ENCODE data around the gene ZNF576. TPM values are rescaled to one million over a fixed set of nuclear protein-coding genes. Genes with fewer than 3 reads are reported as not detected.
"Not testable (repeated sequence)": the region's sequence is repeated elsewhere in the genome, so short reads cannot be mapped to it uniquely, and the experiment has no call there.

ZNF576 gene
- total RNA-seq, 1 donor from 2014 or later = 21.9 TPM

GRCh38 chr19:43582495-43582894 is 13.9 kb upstream of the ZNF576 start:
- intact Hi-C loops (cut with DNase I) = no loop called here
- no peaks in the 10 kb centered on the region for H3K27me3 ChIP-seq
- no peaks in the 10 kb centered on the region for H3K9me3 ChIP-seq
- H3K4me3 ChIP-seq = no peak overlapping the region
- no peak for DNase-seq (ENCODE audit: extremely low spot score in 2 of 2)
- no peak overlapping the region for H3K27ac ChIP-seq
- H3K36me3 ChIP-seq = no peaks in the 10 kb centered on the region
- TF ChIP-seq CTCF (IDR thresholded peaks at IDR 0.05) (no peak), POLR2A (IDR thresholded peaks at IDR 0.05) (no peak), POLR2AphosphoS5 (IDR thresholded peaks at IDR 0.05; ENCODE audit: insufficient read depth in 1 of 2, low read depth in 1 of 2) (no peak)
- H3K4me1 ChIP-seq = peaks cover 11% of the 10 kb centered on the region

GRCh38 chr19:43584484-43584883 is 11.9 kb upstream of the ZNF576 start:
- DNase-seq (ENCODE audit: extremely low spot score in 2 of 2) = no peak
- no peak overlapping the region for H3K27ac ChIP-seq
- no peaks in the 10 kb centered on the region for H3K27me3 ChIP-seq
- H3K9me3 ChIP-seq = no peaks in the 10 kb centered on the region
- peaks cover 11% of the 10 kb centered on the region for H3K4me1 ChIP-seq
- intact Hi-C loops (cut with DNase I) = no loop called here
- H3K36me3 ChIP-seq = no peaks in the 10 kb centered on the region
- H3K4me3 ChIP-seq = no peak overlapping the region
- TF ChIP-seq POLR2AphosphoS5 (IDR thresholded peaks at IDR 0.05; ENCODE audit: insufficient read depth in 1 of 2, low read depth in 1 of 2) (no peak), POLR2A (IDR thresholded peaks at IDR 0.05) (no peak), CTCF (IDR thresholded peaks at IDR 0.05) (no peak)

GRCh38 chr19:43586346-43586745 is 10.0 kb upstream of the ZNF576 start:
- TF ChIP-seq CTCF (IDR thresholded peaks at IDR 0.05) = no peak
- no peak for TF ChIP-seq POLR2AphosphoS5 (IDR thresholded peaks at IDR 0.05; ENCODE audit: insufficient read depth in 1 of 2, low read depth in 1 of 2)
- TF ChIP-seq POLR2A (IDR thresholded peaks at IDR 0.05) = no peak
- peaks cover 0 to 3% of the 10 kb centered on the region in 2 donors for H3K36me3 ChIP-seq
- intact Hi-C loops (cut with DNase I) = no loop called here

GRCh38 chr19:43587029-43587428 is 9.4 kb upstream of the ZNF576 start:
- H3K4me1 ChIP-seq; intact Hi-C loops (cut with DNase I); H3K36me3 ChIP-seq; H3K4me3 ChIP-seq; DNase-seq (ENCODE audit: extremely low spot score in 2 of 2); H3K27me3 ChIP-seq; H3K27ac ChIP-seq; H3K9me3 ChIP-seq: not testable (repeated sequence)

More at GRCh38 chr19:43586346-43586745, 10.0 kb upstream of the ZNF576 start:
- Histone ChIP-seq H3K4me3 (no peak overlapping the region), H3K27ac (no peak overlapping the region), H3K27me3 (no peaks in the 10 kb centered on the region), H3K9me3 (no peaks in the 10 kb centered on the region), H3K4me1 (peaks cover 5% of the 10 kb centered on the region)
- DNase-seq (ENCODE audit: extremely low spot score in 2 of 2) = no peak

GRCh38 chr19:43589277-43589676 is 7.1 kb upstream of the ZNF576 start:
- no peak overlapping the region for H3K4me3 ChIP-seq
- TF ChIP-seq POLR2A (IDR thresholded peaks at IDR 0.05) (no peak), CTCF (IDR thresholded peaks at IDR 0.05) (no peak), POLR2AphosphoS5 (IDR thresholded peaks at IDR 0.05; ENCODE audit: insufficient read depth in 1 of 2, low read depth in 1 of 2) (no peak)
- H3K36me3 ChIP-seq = peaks cover 0 to 25% of the 10 kb centered on the region in 2 donors
- no peaks in the 10 kb centered on the region for H3K9me3 ChIP-seq
- DNase-seq (ENCODE audit: extremely low spot score in 2 of 2) = no peak
- no peaks in the 10 kb centered on the region for H3K27me3 ChIP-seq
- peaks cover 11% of the 10 kb centered on the region for H3K4me1 ChIP-seq
- intact Hi-C loops (cut with DNase I) = no loop called here
- no peak overlapping the region for H3K27ac ChIP-seq

GRCh38 chr19:43589678-43590077 is 6.7 kb upstream of the ZNF576 start:
- TF ChIP-seq POLR2A (IDR thresholded peaks at IDR 0.05) (no peak), CTCF (IDR thresholded peaks at IDR 0.05) (no peak), POLR2AphosphoS5 (IDR thresholded peaks at IDR 0.05; ENCODE audit: insufficient read depth in 1 of 2, low read depth in 1 of 2) (no peak)
- intact Hi-C loops (cut with DNase I) = no loop called here
- H3K36me3 ChIP-seq = peaks cover 0 to 25% of the 10 kb centered on the region in 2 donors

More at GRCh38 chr19:43589678-43590077, 6.7 kb upstream of the ZNF576 start:
- H3K27ac ChIP-seq = no peak overlapping the region
- H3K9me3 ChIP-seq = no peaks in the 10 kb centered on the region
- peaks cover 15% of the 10 kb centered on the region for H3K4me1 ChIP-seq
- DNase-seq (ENCODE audit: extremely low spot score in 2 of 2) = no peak
- no peak overlapping the region for H3K4me3 ChIP-seq
- H3K27me3 ChIP-seq = no peaks in the 10 kb centered on the region
